ENCODE results near the gene CSNK1G1. TPM values are rescaled to one million over a fixed set of nuclear protein-coding genes. Genes with fewer than 3 reads are reported as not detected.

The CSNK1G1 gene
- total and polyA plus RNA-seq, 7 donors, result 3.0 to 24.3 (median 7.8) TPM

DNA sequence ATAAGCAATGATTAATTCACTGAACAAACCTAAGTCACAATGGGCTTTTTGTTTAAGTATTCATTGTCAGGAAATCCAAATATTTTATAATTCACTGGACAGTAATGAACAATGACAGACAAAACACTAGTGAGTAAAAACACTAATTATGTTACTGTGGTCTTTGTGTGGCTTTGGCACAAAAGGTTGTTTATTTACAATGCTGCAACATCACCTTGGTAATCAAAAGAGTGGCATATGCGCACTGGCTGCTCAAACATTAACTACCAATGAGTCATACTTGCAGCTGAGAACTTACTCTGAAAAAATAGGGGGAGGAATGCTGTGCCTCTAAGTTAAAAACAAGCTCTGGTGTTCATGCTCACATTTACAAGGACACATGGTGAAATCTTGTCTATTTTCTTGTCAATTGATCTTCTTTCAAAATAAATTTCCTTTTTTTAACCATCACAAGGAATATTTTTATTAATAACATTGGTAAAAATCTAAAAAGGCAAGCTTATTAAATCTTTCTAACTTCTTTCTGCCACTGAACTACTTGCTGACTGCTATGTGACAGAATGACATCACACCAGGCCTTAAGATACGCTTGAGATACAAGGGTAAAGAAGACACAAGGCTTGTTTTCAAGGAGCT, 107.9 kb downstream of the CSNK1G1 start:
- no peak overlapping the region for H3K4me3 ChIP-seq
- TF ChIP-seq POLR2AphosphoS5 (IDR thresholded peaks at IDR 0.05) (peak in 2 of 4 donors; percentile 23 to 50), EP300 (IDR thresholded peaks at IDR 0.05) (no peak)
- 18 to 58% methylated on average over 2 of the region's 2 CpGs for WGBS, 2 donors
- peak overlapping the region; percentile 56 to 72 (median 60) for H3K27ac ChIP-seq
- no peaks in the 10 kb centered on the region for H3K36me3 ChIP-seq
- H3K9me3 ChIP-seq, result no peaks in the 10 kb centered on the region
- intact Hi-C loops (cut with DNase I), result no loop called here
- no peak for DNase-seq
- H3K4me1 ChIP-seq, result peaks cover 0 to 34% (median 18%) of the 10 kb centered on the region in 4 donors
- no peaks in the 10 kb centered on the region for H3K27me3 ChIP-seq

GRCh38 chr15:64247535-64247905, 108.5 kb downstream of the CSNK1G1 start:
- Histone ChIP-seq H3K4me3 (no peak overlapping the region), H3K36me3 (no peaks in the 10 kb centered on the region), H3K27me3 (no peaks in the 10 kb centered on the region), H3K27ac (peak overlapping the region in 3 of 4 donors; percentile 58 to 72 (median 61)), H3K4me1 (peaks cover 0 to 34% (median 18%) of the 10 kb centered on the region in 4 donors), H3K9me3 (no peaks in the 10 kb centered on the region)
- TF ChIP-seq EP300 (IDR thresholded peaks at IDR 0.05), result no peak
- TF ChIP-seq POLR2AphosphoS5 (IDR thresholded peaks at IDR 0.05), result no peak
- no peak for TF ChIP-seq CTCF (IDR thresholded peaks at IDR 0.05)
- TF ChIP-seq POLR2A (IDR thresholded peaks at IDR 0.05), result no peak
- no peak for DNase-seq
- intact Hi-C loops (cut with DNase I), result no loop called here

GRCh38 chr15:64246364-64247189, 109.4 kb downstream of the CSNK1G1 start:
- peak overlapping the region in 2 of 4 donors; percentile 61 to 72 for H3K27ac ChIP-seq
- no peaks in the 10 kb centered on the region for H3K9me3 ChIP-seq
- 74 to 77% methylated on average over 9 of the region's 9 CpGs for WGBS, 2 donors
- no peaks in the 10 kb centered on the region for H3K36me3 ChIP-seq
- TF ChIP-seq POLR2AphosphoS5 (IDR thresholded peaks at IDR 0.05) (no peak), CTCF (IDR thresholded peaks at IDR 0.05) (no peak), EP300 (IDR thresholded peaks at IDR 0.05) (no peak), POLR2A (IDR thresholded peaks at IDR 0.05) (no peak)
- intact Hi-C loops (cut with DNase I), result no loop called here
- no peaks in the 10 kb centered on the region for H3K27me3 ChIP-seq
- peaks cover 0 to 34% (median 18%) of the 10 kb centered on the region in 4 donors for H3K4me1 ChIP-seq
- no peak for DNase-seq
- H3K4me3 ChIP-seq, result no peak overlapping the region

GRCh38 chr15:64245405-64245804, 110.6 kb downstream of the CSNK1G1 start:
- DNase-seq, result no peak
- no peak overlapping the region for H3K4me3 ChIP-seq
- intact Hi-C loops (cut with DNase I), result no loop called here

GRCh38 chr15:64237677-64238076, 118.3 kb downstream of the CSNK1G1 start:
- DNase-seq, result no peak
- H3K4me1 ChIP-seq, result no peaks in the 10 kb centered on the region
- WGBS, 2 donors, result 16 to 64% methylated on average over 3 of the region's 3 CpGs
- no peak overlapping the region for H3K4me3 ChIP-seq
- no peaks in the 10 kb centered on the region for H3K9me3 ChIP-seq
- TF ChIP-seq POLR2A (IDR thresholded peaks at IDR 0.05) (no peak), POLR2AphosphoS5 (IDR thresholded peaks at IDR 0.05) (no peak), EP300 (IDR thresholded peaks at IDR 0.05) (no peak), CTCF (IDR thresholded peaks at IDR 0.05) (no peak)
- H3K36me3 ChIP-seq, result no peaks in the 10 kb centered on the region
- no peak overlapping the region for H3K27ac ChIP-seq
- H3K27me3 ChIP-seq, result no peaks in the 10 kb centered on the region
- intact Hi-C loops (cut with DNase I), result no loop called here

More at GRCh38 chr15:64245405-64245804, 110.6 kb downstream of the CSNK1G1 start:
- Histone ChIP-seq H3K4me1 (peaks cover 0 to 33% (median 18%) of the 10 kb centered on the region in 4 donors), H3K9me3 (no peaks in the 10 kb centered on the region), H3K27ac (no peak overlapping the region), H3K27me3 (no peaks in the 10 kb centered on the region), H3K36me3 (no peaks in the 10 kb centered on the region)
- WGBS, 2 donors, result 96 to 97% methylated on average over 4 of the region's 4 CpGs
- TF ChIP-seq POLR2AphosphoS5 (IDR thresholded peaks at IDR 0.05), result no peak
